Activated naive CD8-positive, alpha-beta T cell treated with anti-CD3 and anti-CD28 coated beads, Interleukin-2, amount 10 ng/mL, durations not matched to agents 7 days and 5 days (primary cell): Measurements from ENCODE around the gene L3MBTL4. TPM values are rescaled to one million over a fixed set of nuclear protein-coding genes. Genes with fewer than 3 reads are reported as not detected.
"Not testable (repeated sequence)": the region's sequence is repeated elsewhere in the genome, so short reads cannot be mapped to it uniquely, and the experiment has no call there.

ENCODE experiments used
- ATAC-seq: fragments of 150-1000 bp; cut with Tn5 transposase; one replicate; pipeline ENCODE4 v1.10.0; 2021; ENCODE audit warnings: low read depth, moderate library complexity
- POLR2A ChIA-PET: fragments of 350-600 bp; sonication (Branson Sonifier 250); formaldehyde crosslinking; loops from one replicate; lab custom pipeline; 2021; ENCODE audit warnings: antibody characterized with exemption; lab: Charles Lee
- DNase-seq: peaks from one replicate; pipeline ENCODE4 v3.0.0; 2021
- H3K27ac Mint-ChIP-seq: one replicate; pipeline ENCODE4 v1.8.0; 2022; ENCODE audit warnings: mild to moderate bottlenecking, mixed read lengths
- H3K27me3 Mint-ChIP-seq: one replicate; pipeline ENCODE4 v1.8.0; 2022; ENCODE audit warnings: mild to moderate bottlenecking, moderate library complexity, mixed read lengths
- H3K36me3 Mint-ChIP-seq: one replicate; pipeline ENCODE4 v1.8.0; 2021; ENCODE audit warnings: mild to moderate bottlenecking, mixed read lengths
- H3K4me1 Mint-ChIP-seq: one replicate; pipeline ENCODE4 v1.8.0; 2021; ENCODE audit warnings: mixed read lengths
- H3K4me3 Mint-ChIP-seq: one replicate; pipeline ENCODE4 v1.8.0; 2022; ENCODE audit warnings: mild to moderate bottlenecking, moderate library complexity, mixed read lengths
- H3K9me3 Mint-ChIP-seq: one replicate; pipeline ENCODE4 v1.8.0; 2021; ENCODE audit warnings: mixed read lengths
- total RNA-seq, 2 experiments: library from RNA; stranded (reverse); gene quantifications; one replicate each; pipeline ENCODE4 v1.2.3, GENCODE V29; 2021

L3MBTL4 gene
- total RNA-seq, 2 experiments from 2014 or later = 0.08 to 0.09 TPM

GRCh38 chr18:6194640-6195039 is 220.1 kb downstream of the L3MBTL4 start:
- Mint-ChIP-seq H3K4me3 (no peak overlapping the region), H3K36me3 (no peaks in the 10 kb centered on the region), H3K4me1 (no peaks in the 10 kb centered on the region), H3K27ac (no peak overlapping the region), H3K27me3 (no peaks in the 10 kb centered on the region), H3K9me3 (peaks cover 2% of the 10 kb centered on the region)
- ATAC-seq = no peak
- no peak for DNase-seq
- POLR2A ChIA-PET = no interaction called here

DNA sequence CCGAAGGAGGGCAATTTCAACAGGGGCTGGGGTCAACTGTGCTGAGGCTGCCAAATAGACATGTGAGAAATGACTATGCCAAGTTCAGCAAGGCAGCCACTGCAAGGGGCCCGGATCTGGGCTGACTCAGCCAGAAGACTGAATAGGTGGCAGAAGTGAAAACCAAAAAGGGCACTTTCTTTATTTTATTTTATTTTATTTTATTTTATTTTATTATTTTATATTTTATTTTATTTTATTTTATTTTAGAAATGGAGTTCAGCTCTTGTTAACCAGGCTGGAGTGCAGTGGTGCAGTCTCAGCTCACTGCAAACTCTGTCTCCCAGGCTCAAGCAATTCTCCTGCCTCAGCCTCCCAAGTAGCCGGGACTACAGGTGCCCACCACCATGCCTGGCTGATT is 228.9 kb downstream of the L3MBTL4 start:
- ATAC-seq, DNase-seq: not testable (repeated sequence)

DNA sequence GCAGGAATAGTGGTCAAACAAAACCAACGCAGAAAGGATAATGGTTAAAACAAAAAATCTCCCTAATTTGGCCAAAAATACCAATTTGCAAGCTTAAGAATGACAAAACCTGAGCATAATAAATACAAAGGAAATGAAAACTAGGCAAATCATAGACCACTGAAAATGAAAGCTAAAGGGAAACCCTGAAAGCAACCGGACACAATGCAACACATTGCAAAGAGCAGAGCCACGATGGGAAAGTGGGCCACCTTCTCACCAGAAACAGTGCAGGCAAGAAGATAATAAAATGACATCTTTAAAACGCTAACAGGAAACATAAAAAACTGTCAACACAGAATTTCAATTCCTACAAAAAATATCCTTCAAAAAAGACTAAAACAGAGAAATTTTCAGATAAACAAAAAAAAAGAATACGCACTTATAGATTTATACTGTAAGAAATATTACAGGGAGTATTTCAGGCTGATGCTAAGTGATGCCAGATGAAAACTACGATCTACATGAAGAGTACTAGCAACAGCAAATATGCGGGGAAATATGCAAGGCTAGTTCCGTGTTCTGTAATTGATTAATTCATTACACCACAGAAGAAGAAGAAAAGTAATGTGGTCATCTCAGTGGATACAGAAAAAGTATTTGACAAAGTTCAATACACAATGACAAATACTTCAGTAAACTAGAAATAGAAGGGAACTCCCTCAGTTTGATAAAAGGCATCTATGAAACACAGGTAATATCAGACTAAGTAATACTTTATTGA is 239.5 kb downstream of the L3MBTL4 start:
- Mint-ChIP-seq H3K4me1 (no peaks in the 10 kb centered on the region), H3K36me3 (no peaks in the 10 kb centered on the region), H3K4me3 (no peak overlapping the region), H3K27ac (no peak overlapping the region), H3K9me3 (peaks cover 2% of the 10 kb centered on the region), H3K27me3 (no peaks in the 10 kb centered on the region)
- POLR2A ChIA-PET = no interaction called here
- DNase-seq = no peak
- ATAC-seq = no peak

More for the DNA sequence above, 228.9 kb downstream of the L3MBTL4 start:
- H3K27ac Mint-ChIP-seq, POLR2A ChIA-PET, H3K9me3 Mint-ChIP-seq, H3K27me3 Mint-ChIP-seq, H3K4me1 Mint-ChIP-seq, H3K4me3 Mint-ChIP-seq, H3K36me3 Mint-ChIP-seq: not testable (repeated sequence)

GRCh38 chr18:6170604-6171003 is 244.1 kb downstream of the L3MBTL4 start:
- POLR2A ChIA-PET = no interaction called here
- H3K9me3 Mint-ChIP-seq = peaks cover 3% of the 10 kb centered on the region

GRCh38 chr18:6161549-6161948 is 253.2 kb downstream of the L3MBTL4 start:
- Mint-ChIP-seq H3K9me3 (peaks cover 4% of the 10 kb centered on the region), H3K27me3 (no peaks in the 10 kb centered on the region), H3K4me3 (no peak overlapping the region), H3K4me1 (no peaks in the 10 kb centered on the region), H3K27ac (no peak overlapping the region), H3K36me3 (no peaks in the 10 kb centered on the region)
- no peak for ATAC-seq
- POLR2A ChIA-PET = no interaction called here
- DNase-seq = no peak

More at GRCh38 chr18:6170604-6171003, 244.1 kb downstream of the L3MBTL4 start:
- H3K36me3 Mint-ChIP-seq = no peaks in the 10 kb centered on the region
- no peaks in the 10 kb centered on the region for H3K4me1 Mint-ChIP-seq
- DNase-seq = no peak
- no peak for ATAC-seq
- H3K4me3 Mint-ChIP-seq = no peak overlapping the region
- no peak overlapping the region for H3K27ac Mint-ChIP-seq
- H3K27me3 Mint-ChIP-seq = no peaks in the 10 kb centered on the region

GRCh38 chr18:6159426-6159825 is 255.3 kb downstream of the L3MBTL4 start:
- H3K4me1 Mint-ChIP-seq = no peaks in the 10 kb centered on the region
- ATAC-seq = no peak
- H3K9me3 Mint-ChIP-seq = peaks cover 4% of the 10 kb centered on the region
- no peak overlapping the region for H3K4me3 Mint-ChIP-seq
- H3K27me3 Mint-ChIP-seq = no peaks in the 10 kb centered on the region
- POLR2A ChIA-PET = no interaction called here
- no peaks in the 10 kb centered on the region for H3K36me3 Mint-ChIP-seq
- H3K27ac Mint-ChIP-seq = no peak overlapping the region
- no peak for DNase-seq

- ATAC-seq = no peak
- no peaks in the 10 kb centered on the region for H3K36me3 Mint-ChIP-seq
- no peak for DNase-seq
- peaks cover 4% of the 10 kb centered on the region for H3K9me3 Mint-ChIP-seq
- POLR2A ChIA-PET = no interaction called here
- no peak overlapping the region for H3K27ac Mint-ChIP-seq
- no peaks in the 10 kb centered on the region for H3K4me1 Mint-ChIP-seq
- H3K4me3 Mint-ChIP-seq = no peak overlapping the region
- no peaks in the 10 kb centered on the region for H3K27me3 Mint-ChIP-seq
These were observed 255.8 kb downstream of the L3MBTL4 start for GRCh38 chr18:6158958-6159357.

DNA sequence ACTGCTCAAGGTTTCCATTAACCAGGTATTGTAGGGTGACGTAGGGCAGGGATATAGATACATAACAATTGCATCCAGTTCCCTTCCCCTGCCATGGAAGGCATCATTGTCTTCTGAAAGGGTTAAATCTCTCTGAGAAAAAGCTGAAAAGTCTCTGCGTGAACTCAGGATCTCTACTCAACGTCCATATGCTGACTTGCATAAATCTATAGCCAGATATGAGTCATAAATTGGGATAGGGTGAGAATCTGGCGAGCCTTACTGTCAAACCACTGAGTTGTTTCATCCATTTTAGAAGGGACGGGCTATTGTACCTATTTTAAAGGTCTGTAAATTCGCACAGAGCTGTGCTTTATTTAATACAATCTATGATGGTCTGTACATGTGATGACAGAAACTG is 258.3 kb downstream of the L3MBTL4 start:
- DNase-seq (no peak), ATAC-seq (no peak)
- no peak overlapping the region for H3K4me3 Mint-ChIP-seq
- H3K27me3 Mint-ChIP-seq = no peaks in the 10 kb centered on the region
- POLR2A ChIA-PET = no interaction called here
- H3K9me3 Mint-ChIP-seq = peaks cover 3% of the 10 kb centered on the region
- H3K36me3 Mint-ChIP-seq = no peaks in the 10 kb centered on the region
- H3K27ac Mint-ChIP-seq = no peak overlapping the region
- H3K4me1 Mint-ChIP-seq = no peaks in the 10 kb centered on the region

DNA sequence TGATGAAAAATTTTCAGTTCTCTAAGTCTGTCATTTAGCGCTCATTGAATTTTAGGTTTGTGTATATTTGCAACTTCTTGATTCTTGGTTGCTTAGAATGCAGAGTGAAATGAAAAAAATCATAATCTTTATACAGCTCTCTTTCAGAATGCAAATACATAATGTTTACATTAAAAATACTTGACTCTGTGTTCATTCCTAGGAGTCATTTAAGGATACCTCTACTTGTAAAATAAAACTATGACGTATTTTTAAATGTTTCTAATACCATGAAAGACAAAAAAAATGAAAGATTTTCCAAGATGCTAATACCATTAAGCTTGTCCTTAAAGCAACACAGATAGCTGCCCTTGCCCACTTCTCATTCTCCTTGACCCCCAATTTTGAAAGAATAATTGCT is 259.0 kb downstream of the L3MBTL4 start:
- no peaks in the 10 kb centered on the region for H3K36me3 Mint-ChIP-seq
- no peaks in the 10 kb centered on the region for H3K4me1 Mint-ChIP-seq
- no peaks in the 10 kb centered on the region for H3K27me3 Mint-ChIP-seq
- no peak for DNase-seq
- peaks cover 3% of the 10 kb centered on the region for H3K9me3 Mint-ChIP-seq
- no peak overlapping the region for H3K4me3 Mint-ChIP-seq
- POLR2A ChIA-PET = no interaction called here
- no peak for ATAC-seq
- H3K27ac Mint-ChIP-seq = no peak overlapping the region

GRCh38 chr18:6150430-6150829 is 264.3 kb downstream of the L3MBTL4 start:
- POLR2A ChIA-PET = no interaction called here

GRCh38 chr18:6146307-6146661 is 268.4 kb downstream of the L3MBTL4 start:
- no peak for ATAC-seq
- no peaks in the 10 kb centered on the region for H3K4me1 Mint-ChIP-seq
- no peak overlapping the region for H3K4me3 Mint-ChIP-seq
- H3K36me3 Mint-ChIP-seq = no peaks in the 10 kb centered on the region
- POLR2A ChIA-PET = no interaction called here
- no peaks in the 10 kb centered on the region for H3K27me3 Mint-ChIP-seq
- no peaks in the 10 kb centered on the region for H3K9me3 Mint-ChIP-seq
- no peak overlapping the region for H3K27ac Mint-ChIP-seq
- DNase-seq = no peak

More at GRCh38 chr18:6150430-6150829, 264.3 kb downstream of the L3MBTL4 start:
- H3K27me3 Mint-ChIP-seq = no peaks in the 10 kb centered on the region
- H3K9me3 Mint-ChIP-seq = peaks cover 3% of the 10 kb centered on the region
- no peak overlapping the region for H3K27ac Mint-ChIP-seq
- ATAC-seq (no peak), DNase-seq (no peak)
- H3K4me1 Mint-ChIP-seq = no peaks in the 10 kb centered on the region
- no peak overlapping the region for H3K4me3 Mint-ChIP-seq
- H3K36me3 Mint-ChIP-seq = no peaks in the 10 kb centered on the region

GRCh38 chr18:6145645-6146306 is 268.9 kb downstream of the L3MBTL4 start:
- Mint-ChIP-seq H3K27ac (no peak overlapping the region), H3K36me3 (no peaks in the 10 kb centered on the region), H3K9me3 (no peaks in the 10 kb centered on the region), H3K27me3 (no peaks in the 10 kb centered on the region), H3K4me3 (no peak overlapping the region), H3K4me1 (no peaks in the 10 kb centered on the region)
- POLR2A ChIA-PET = no interaction called here
- ATAC-seq (no peak), DNase-seq (no peak)

GRCh38 chr18:6139007-6139406 is 275.7 kb downstream of the L3MBTL4 start:
- Mint-ChIP-seq H3K36me3 (no peaks in the 10 kb centered on the region), H3K4me1 (no peaks in the 10 kb centered on the region), H3K4me3 (no peak overlapping the region), H3K27me3 (no peaks in the 10 kb centered on the region), H3K27ac (no peak overlapping the region), H3K9me3 (no peaks in the 10 kb centered on the region)
- ATAC-seq (no peak), DNase-seq (no peak)
- POLR2A ChIA-PET = no interaction called here

DNA sequence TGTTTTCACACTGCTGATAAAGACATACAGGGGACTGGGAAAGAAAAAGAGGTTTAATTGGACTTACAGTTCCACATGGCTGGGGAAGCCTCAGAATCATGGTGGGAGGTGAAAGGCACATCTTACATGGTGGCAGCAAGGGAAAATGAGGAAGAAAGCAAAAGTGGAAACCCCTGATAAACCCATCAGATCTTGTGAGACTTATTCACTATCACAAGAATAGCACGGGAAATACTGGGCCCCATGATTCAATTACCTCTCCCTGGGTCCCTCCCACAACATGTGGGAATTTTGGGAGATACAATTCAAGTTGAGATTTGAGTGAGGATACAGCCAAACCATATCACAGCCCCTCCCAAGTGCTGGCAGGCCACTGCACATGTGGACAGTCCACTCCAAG is 278.8 kb downstream of the L3MBTL4 start:
- H3K27ac Mint-ChIP-seq, ATAC-seq: not testable (repeated sequence)

More for the DNA sequence above, 278.8 kb downstream of the L3MBTL4 start:
- H3K27me3 Mint-ChIP-seq, DNase-seq, H3K4me1 Mint-ChIP-seq, H3K4me3 Mint-ChIP-seq, POLR2A ChIA-PET, H3K36me3 Mint-ChIP-seq, H3K9me3 Mint-ChIP-seq: not testable (repeated sequence)
